ENCODE results near the gene CEP170B. TPM values are rescaled to one million over a fixed set of nuclear protein-coding genes. Genes with fewer than 3 reads are reported as not detected.

CEP170B gene
- total and polyA plus RNA-seq, 12 donors, result 2.4 to 29.4 (median 18.3) TPM

- intact Hi-C loops (cut with DNase I), result no loop called here
- TF ChIP-seq CTCF (IDR thresholded peaks at IDR 0.05) (no peak), POLR2A (IDR thresholded peaks at IDR 0.05) (no peak)
- Histone ChIP-seq H3K27ac (no peak overlapping the region), H3K9me3 (replicated peaks in 1 of 3) (no peaks in the 10 kb centered on the region), H3K27me3 (no peaks in the 10 kb centered on the region), H3K36me3 (replicated peaks in 1 of 2) (no peaks in the 10 kb centered on the region), H3K4me3 (no peak overlapping the region), H3K4me1 (replicated peaks in 1 of 2) (peaks cover 8 to 19% of the 10 kb centered on the region in 2 donors)
- 82 to 90% (median 87%) methylated on average over 12 of the region's 12 CpGs for WGBS, 4 donors
- peak in 2 of 7 donors; percentile 9 to 44 for DNase-seq
Measured at GRCh38 chr14:104819361-104819781, 45.7 kb upstream of the CEP170B start.

GRCh38 chr14:104820669-104821228 is 44.3 kb upstream of the CEP170B start:
- peak in 5 of 7 donors; percentile 43 to 80 (median 62) for DNase-seq
- H3K27ac ChIP-seq, result no peak overlapping the region
- H3K4me1 ChIP-seq (replicated peaks in 1 of 2), result peaks cover 10 to 12% of the 10 kb centered on the region in 2 donors
- intact Hi-C loops (cut with DNase I), result loop anchor here (5.0 kb wide), 1 partner anchor 48 kb away; no protein-coding TSS in a partner anchor
- no peak overlapping the region for H3K4me3 ChIP-seq
- no peak for TF ChIP-seq POLR2A (IDR thresholded peaks at IDR 0.05)
- TF ChIP-seq CTCF (IDR thresholded peaks at IDR 0.05), result peak; percentile 7 to 56 (median 31)
- WGBS, 4 donors, result 42 to 53% (median 50%) methylated on average over 13 to 22 of the region's 22 CpGs
- no peaks in the 10 kb centered on the region for H3K27me3 ChIP-seq
- H3K9me3 ChIP-seq (replicated peaks in 1 of 3), result no peaks in the 10 kb centered on the region
- no peaks in the 10 kb centered on the region for H3K36me3 ChIP-seq (replicated peaks in 1 of 2)

- intact Hi-C loops (cut with DNase I), result loop anchor here (5.0 kb wide), 1 partner anchor 49 kb away; no protein-coding TSS in a partner anchor
- H3K9me3 ChIP-seq (replicated peaks in 1 of 3), result no peaks in the 10 kb centered on the region
- no peaks in the 10 kb centered on the region for H3K36me3 ChIP-seq (replicated peaks in 1 of 2)
- DNase-seq, result peak in 2 of 7 donors; percentile 13 to 46
- H3K4me3 ChIP-seq, result no peak overlapping the region
- no peaks in the 10 kb centered on the region for H3K27me3 ChIP-seq
- no peak overlapping the region for H3K27ac ChIP-seq
- 79 to 84% (median 81%) methylated on average over 15 to 23 of the region's 23 CpGs for WGBS, 4 donors
- H3K4me1 ChIP-seq (replicated peaks in 1 of 2), result peaks cover 12 to 16% of the 10 kb centered on the region in 2 donors
- TF ChIP-seq POLR2A (IDR thresholded peaks at IDR 0.05) (no peak), CTCF (IDR thresholded peaks at IDR 0.05) (no peak)
Measured at GRCh38 chr14:104821229-104821945, 43.7 kb upstream of the CEP170B start.

GRCh38 chr14:104821971-104822608 is 43.0 kb upstream of the CEP170B start:
- H3K4me1 ChIP-seq (replicated peaks in 1 of 2), result peaks cover 10 to 13% of the 10 kb centered on the region in 2 donors
- H3K36me3 ChIP-seq (replicated peaks in 1 of 2), result no peaks in the 10 kb centered on the region
- DNase-seq, result peak in 1 of 7 donors; percentile 49
- no peaks in the 10 kb centered on the region for H3K27me3 ChIP-seq
- no peak overlapping the region for H3K27ac ChIP-seq
- WGBS, 4 donors, result 62 to 83% (median 76%) methylated on average over 20 to 27 of the region's 27 CpGs
- H3K4me3 ChIP-seq, result no peak overlapping the region
- intact Hi-C loops (cut with DNase I), result loop anchor here (5.0 kb wide), 1 partner anchor 50 kb away; no protein-coding TSS in a partner anchor
- no peaks in the 10 kb centered on the region for H3K9me3 ChIP-seq (replicated peaks in 1 of 3)
- TF ChIP-seq CTCF (IDR thresholded peaks at IDR 0.05) (no peak), POLR2A (IDR thresholded peaks at IDR 0.05) (no peak)
